HepG2 (cell line): ENCODE measurements around the gene XXYLT1. TPM values are rescaled to one million over a fixed set of nuclear protein-coding genes. Genes with fewer than 3 reads are reported as not detected.

Source experiments
- AKAP8 ChIP-seq: sonication (generic); formaldehyde crosslinking; IDR thresholded peaks from 2 replicates; pipeline ENCODE4 v1.5.1; 2020; ENCODE audit warnings: mild to moderate bottlenecking, missing genetic modification reagents
- CTCF ChIP-seq: sonication (generic); formaldehyde crosslinking; IDR thresholded peaks from 2 replicates; pipeline ENCODE4 v1.5.0; 2020; ENCODE audit warnings: mild to moderate bottlenecking, missing genetic modification reagents, moderate library complexity
- FOXJ3 ChIP-seq: sonication (generic); formaldehyde crosslinking; IDR thresholded peaks from 2 replicates; pipeline ENCODE4 v1.4.0; 2020; ENCODE audit warnings: missing genetic modification reagents, mild to moderate bottlenecking, borderline replicate concordance
- MEIS1 ChIP-seq: sonication (generic); formaldehyde crosslinking; IDR thresholded peaks from 2 replicates; pipeline ENCODE4 v1.9.0; 2021; ENCODE audit warnings: mild to moderate bottlenecking, missing genetic modification reagents, moderate library complexity, borderline replicate concordance
- MIER3 ChIP-seq: IDR thresholded peaks from 2 replicates; pipeline ENCODE4 v1.6.1; 2016; ENCODE audit warnings: missing compliant biosample characterization, borderline replicate concordance
- MTF2 ChIP-seq: sonication (generic); formaldehyde crosslinking; IDR thresholded peaks from 2 replicates; pipeline ENCODE4 v1.5.0; 2020; ENCODE audit warnings: missing genetic modification reagents, borderline replicate concordance
- NFKBIZ ChIP-seq: IDR thresholded peaks from 2 replicates; pipeline ENCODE4 v1.6.1; 2018; ENCODE audit warnings: missing genetic modification reagents, missing compliant biosample characterization
- PBX2 ChIP-seq: IDR thresholded peaks from 2 replicates; pipeline ENCODE4 v1.6.1; 2016; ENCODE audit warnings: control low read depth
- RCOR2 ChIP-seq: IDR thresholded peaks from 2 replicates; pipeline ENCODE4 v1.6.1; 2016; ENCODE audit warnings: missing biosample characterization, missing genetic modification reagents
- REST ChIP-seq, 2 experiments: IDR thresholded peaks; 2 replicates each; pipeline ENCODE4 v1.6.1; 2011 to 2012; ENCODE audit warnings: low read length in 2 of 2, borderline replicate concordance in 1 of 2, low read depth in 1 of 2, mild to moderate bottlenecking in 1 of 2, moderate library complexity in 1 of 2
- RORA ChIP-seq: sonication (generic); formaldehyde crosslinking; IDR thresholded peaks from 2 replicates; pipeline ENCODE4 v1.5.0; 2020; ENCODE audit warnings: mild to moderate bottlenecking, missing genetic modification reagents, moderate library complexity
- SP5 ChIP-seq: IDR thresholded peaks from 2 replicates; pipeline ENCODE4 v1.6.1; 2016; ENCODE audit warnings: low read depth, borderline replicate concordance
- TAF15 ChIP-seq: fragments of 200-400 bp; formaldehyde crosslinking; IDR thresholded peaks from one replicate; pipeline ENCODE4 v1.6.1; 2018; ENCODE audit warnings: mild to moderate bottlenecking, low read depth, low read length; ENCODE audit not compliant: poor library complexity, severe bottlenecking
- ZBTB2 ChIP-seq: sonication (generic); formaldehyde crosslinking; IDR thresholded peaks from 2 replicates; pipeline ENCODE4 v1.8.0; 2022; ENCODE audit warnings: low read depth, missing genetic modification reagents
- ZBTB43 ChIP-seq: sonication (generic); formaldehyde crosslinking; conservative IDR thresholded peaks from 2 replicates; pipeline ENCODE4 v1.4.0; 2020; ENCODE audit warnings: missing genetic modification reagents
- ZMYM3 ChIP-seq: sonication (generic); formaldehyde crosslinking; IDR thresholded peaks from 2 replicates; pipeline ENCODE4 v1.5.1; 2020; ENCODE audit warnings: mild to moderate bottlenecking, missing genetic modification reagents
- ZNF724P ChIP-seq: sonication (generic); formaldehyde crosslinking; IDR thresholded peaks from 2 replicates; pipeline ENCODE4 v1.8.0; 2022; ENCODE audit warnings: missing genetic modification reagents, borderline replicate concordance
- ZNF737 ChIP-seq: sonication (generic); formaldehyde crosslinking; IDR thresholded peaks from 2 replicates; pipeline ENCODE4 v1.5.0; 2020; ENCODE audit warnings: missing genetic modification reagents, mild to moderate bottlenecking, borderline replicate concordance
- polyA plus RNA-seq, 8 experiments: library from polyadenylated mRNA; depleted of rRNA in 3 of 8; stranded (reverse) in 7 of 8; unstranded in 1 of 8; fragments of >200 nt; fragmentation: Illumina TruSeq in 4 of 8; extraction: Trizol in 4 of 8; gene quantifications; 2 replicates each; pipeline versions ENCODE4 v1.2.1 to v1.2.3, GENCODE V29; 2011 to 2016; ENCODE audit warnings: low read depth in 4 of 8, missing spikeins in 1 of 8, mixed read lengths in 1 of 8; ENCODE audit not compliant: insufficient read depth in 1 of 8
- total RNA-seq, 5 experiments: library from RNA; depleted of rRNA; stranded (reverse); fragments of >200 nt; fragmentation: Illumina TruSeq; extraction: Trizol; gene quantifications; 2 replicates each; pipeline ENCODE4 v1.2.3, GENCODE V29; 2016; ENCODE audit warnings: low read depth in 1 of 5
- TF ChIP-seq, protein P1 (sequence below): IDR thresholded peaks from 2 replicates; pipeline ENCODE4 v1.6.1; 2016; ENCODE audit warnings: low read depth, control low read depth

XXYLT1 gene
- total and polyA plus RNA-seq, 2 of the 13 experiments (the other 11 are each of a cell fraction or from before 2014, with no cell fraction given) = 17.7 to 19.0 TPM

GRCh38 chr3:195105389-195105788, 165.6 kb downstream of the XXYLT1 start (continued):
- peak in 1 of 2 experiments; percentile 72; a peak in 1 of 4 replicates for TF ChIP-seq REST (IDR thresholded peaks at IDR 0.05; ENCODE audit: borderline replicate concordance in 1 of 2, low read depth in 1 of 2, low read length in 2 of 2)
- peak; percentile 54; the same call in 1 of the 2 replicates for TF ChIP-seq FOXJ3
- TF ChIP-seq, protein P1, sequence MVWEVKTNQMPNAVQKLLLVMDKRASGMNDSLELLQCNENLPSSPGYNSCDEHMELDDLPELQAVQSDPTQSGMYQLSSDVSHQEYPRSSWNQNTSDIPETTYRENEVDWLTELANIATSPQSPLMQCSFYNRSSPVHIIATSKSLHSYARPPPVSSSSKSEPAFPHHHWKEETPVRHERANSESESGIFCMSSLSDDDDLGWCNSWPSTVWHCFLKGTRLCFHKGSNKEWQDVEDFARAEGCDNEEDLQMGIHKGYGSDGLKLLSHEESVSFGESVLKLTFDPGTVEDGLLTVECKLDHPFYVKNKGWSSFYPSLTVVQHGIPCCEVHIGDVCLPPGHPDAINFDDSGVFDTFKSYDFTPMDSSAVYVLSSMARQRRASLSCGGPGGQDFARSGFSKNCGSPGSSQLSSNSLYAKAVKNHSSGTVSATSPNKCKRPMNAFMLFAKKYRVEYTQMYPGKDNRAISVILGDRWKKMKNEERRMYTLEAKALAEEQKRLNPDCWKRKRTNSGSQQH (CRISPR knock-in tag) = no peak
- peak; percentile 100 for TF ChIP-seq ZBTB43 (CRISPR knock-in tag)
- TF ChIP-seq PBX2 (CRISPR knock-in tag) = no peak
- peak; percentile 72; the same call in 1 of the 2 replicates for TF ChIP-seq MIER3 (CRISPR knock-in tag)
- no peak for TF ChIP-seq MTF2 (CRISPR knock-in tag)
- TF ChIP-seq ZBTB2 (CRISPR knock-in tag) = no peak
- TF ChIP-seq ZMYM3 (CRISPR knock-in tag) = peak; percentile 82
- 0 out of 2 replicates have a peak, but pooled peaks have one; percentile 48 for TF ChIP-seq AKAP8 (CRISPR knock-in tag)
- peak; percentile 36; the same call in 1 of the 2 replicates for TF ChIP-seq MEIS1 (CRISPR knock-in tag)
- TF ChIP-seq RCOR2 = peak; percentile 93
- TF ChIP-seq SP5 (CRISPR knock-in tag) = peak; percentile 74
- peak; percentile 91 for TF ChIP-seq NFKBIZ (CRISPR knock-in tag)
- TF ChIP-seq ZNF737 (CRISPR knock-in tag) = no peak
- TF ChIP-seq ZNF724P = peak; percentile 89; the same call in 1 of the 2 replicates
- TF ChIP-seq TAF15 = no peak
- 0 out of 2 replicates have a peak, but pooled peaks have one; percentile 25 for TF ChIP-seq CTCF (CRISPR knock-in tag)
- no peak for TF ChIP-seq RORA (CRISPR knock-in tag)
